ENCODE measurements around the gene NFAT5.
"Not testable (repeated sequence)": the region's sequence is repeated elsewhere in the genome, so short reads cannot be mapped to it uniquely, and the experiment has no call there.

Gene NFAT5

GRCh38 chr16:69555437-69555836 is 10.3 kb upstream of the NFAT5 start:
- DNase-seq (ENCODE audit: low read depth in 2 of 2): no peak

GRCh38 chr16:69555867-69556266 is 9.9 kb upstream of the NFAT5 start:
- DNase-seq (ENCODE audit: low read depth in 2 of 2): no peak

- no peak for DNase-seq (ENCODE audit: low read depth in 2 of 2)
Observed at GRCh38 chr16:69559164-69559563, 6.6 kb upstream of the NFAT5 start.

- DNase-seq (ENCODE audit: low read depth in 2 of 2): not testable (repeated sequence)
Observed at GRCh38 chr16:69561367-69561766, 4.4 kb upstream of the NFAT5 start.

GRCh38 chr16:69561901-69562300 is 3.9 kb upstream of the NFAT5 start:
- no peak for DNase-seq (ENCODE audit: low read depth in 2 of 2)

GRCh38 chr16:69562813-69563212 is 3.0 kb upstream of the NFAT5 start:
- DNase-seq (ENCODE audit: low read depth in 2 of 2): no peak

DNA sequence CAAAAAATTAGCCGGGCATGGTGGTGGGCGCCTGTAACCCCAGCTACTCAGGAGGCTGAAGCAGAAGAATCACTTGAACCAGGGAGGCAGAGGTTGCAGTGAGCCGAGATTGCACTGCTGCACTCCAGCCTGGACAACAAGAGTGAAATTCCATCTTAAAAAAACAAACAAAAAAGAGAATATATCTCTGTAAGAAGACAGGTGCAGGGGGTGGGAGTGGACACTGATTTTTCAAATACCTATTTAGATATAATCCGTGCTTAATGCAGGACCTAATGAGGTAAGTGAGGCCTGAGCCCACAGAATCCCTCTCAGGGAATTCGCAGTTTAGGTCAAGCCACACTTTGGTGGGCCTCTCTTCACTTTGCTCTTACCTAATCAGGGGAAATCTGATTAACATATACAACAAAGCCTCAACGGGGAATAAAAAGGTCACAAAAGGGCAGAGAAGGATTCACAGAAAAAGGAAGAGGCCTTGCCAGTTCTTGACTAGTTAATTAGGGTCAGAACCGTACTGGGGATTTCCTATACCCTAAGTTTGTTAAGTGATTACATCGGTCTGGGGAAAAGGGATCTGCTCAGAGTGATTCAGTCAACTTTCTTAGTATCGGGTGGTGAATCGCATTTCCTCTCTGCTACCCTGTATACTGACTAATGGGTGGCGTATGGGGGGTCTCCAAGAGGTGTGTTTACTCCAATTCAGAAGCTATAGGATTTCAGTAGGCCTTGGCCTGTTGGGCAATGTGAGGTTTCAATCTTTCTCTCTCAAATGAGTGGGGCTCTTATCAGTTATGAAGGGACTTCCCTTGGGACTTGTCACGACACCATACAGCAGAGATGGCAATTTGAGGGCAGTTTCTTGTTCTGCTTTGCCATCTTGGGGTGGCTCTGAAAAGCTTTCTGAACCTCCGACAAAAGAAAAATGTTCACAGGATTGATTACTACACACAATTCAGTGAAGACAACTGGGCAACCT is 1.9 kb upstream of the NFAT5 start:
- peak; percentile 34 to 53 for DNase-seq (ENCODE audit: low read depth in 2 of 2)

DNA sequence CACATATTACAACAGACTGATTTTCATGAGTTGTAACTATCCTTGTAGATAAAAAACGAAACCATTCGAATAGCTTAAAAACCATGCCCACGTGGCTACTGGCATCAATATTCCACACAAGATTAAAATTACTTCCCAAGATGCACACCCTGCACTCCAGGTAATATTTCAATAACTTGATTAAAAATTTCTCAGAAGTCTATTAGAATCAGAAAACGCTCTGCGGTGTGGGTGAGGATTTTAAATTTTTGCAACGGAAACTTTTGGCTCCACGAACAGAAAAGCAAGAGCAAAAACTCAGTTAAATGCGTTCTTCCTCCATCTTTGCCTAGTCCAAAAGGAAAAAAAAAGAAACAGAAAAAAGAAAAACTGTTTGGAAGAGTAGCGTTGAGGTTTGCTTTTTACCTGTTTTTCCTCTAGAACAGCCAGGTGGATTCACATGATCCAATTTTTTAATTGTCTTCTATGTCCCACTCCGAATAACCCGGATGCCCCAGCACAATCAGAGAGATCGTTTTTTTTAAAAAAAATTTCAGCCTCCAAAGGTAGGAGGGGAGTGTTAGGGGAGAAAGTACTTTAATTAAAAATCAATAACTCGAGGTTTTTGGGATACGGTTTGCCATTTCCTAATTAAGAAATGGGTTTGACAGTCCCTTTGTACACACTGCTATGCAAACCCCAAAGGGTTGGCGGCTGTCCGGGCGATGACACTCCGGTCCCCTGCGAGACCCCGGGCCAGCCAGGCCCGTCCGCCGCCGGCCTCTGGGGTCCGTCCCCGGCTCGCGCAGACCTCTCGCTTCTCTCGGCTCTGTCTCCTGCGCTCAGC is 708 bp upstream of the NFAT5 start:
- no peak for DNase-seq (ENCODE audit: low read depth in 2 of 2)

- no peak for DNase-seq (ENCODE audit: low read depth in 2 of 2)
Observed at GRCh38 chr16:69566240-69566980, 644 bp downstream of the NFAT5 start.

DNA sequence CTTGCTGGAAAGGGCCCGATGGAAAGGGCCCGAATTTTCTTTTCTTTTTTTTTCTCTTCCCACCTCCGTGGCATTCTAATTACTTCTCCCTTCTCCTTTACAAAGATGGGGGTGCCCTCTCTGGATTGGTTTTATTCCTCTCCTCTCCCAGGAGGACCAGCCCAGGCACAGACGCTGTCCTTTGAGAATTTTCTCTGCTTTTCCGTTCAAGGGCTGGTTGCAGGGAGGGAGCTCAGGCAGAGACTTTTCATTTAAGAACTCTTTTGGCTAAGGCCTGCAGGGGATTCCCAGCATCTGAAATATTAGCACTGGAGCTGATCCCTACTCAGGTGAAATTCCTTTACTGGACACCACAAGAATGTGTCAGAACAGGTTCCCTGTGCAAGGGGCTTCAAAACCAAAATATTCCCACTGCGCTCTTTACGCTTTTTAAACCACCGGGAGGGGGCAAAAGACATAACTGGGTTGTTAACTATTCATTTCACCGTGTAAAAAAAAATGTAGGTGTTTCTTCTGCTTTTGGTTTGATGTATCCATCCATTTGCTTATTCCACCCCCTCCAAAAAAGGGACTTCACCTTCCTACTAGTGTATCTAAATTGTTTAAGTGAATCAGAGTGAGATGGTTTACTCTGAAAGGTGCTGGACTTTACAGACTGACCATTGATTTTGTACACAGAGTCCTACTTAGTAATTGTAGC is 1.4 kb downstream of the NFAT5 start:
- DNase-seq (ENCODE audit: low read depth in 2 of 2): no peak

DNA sequence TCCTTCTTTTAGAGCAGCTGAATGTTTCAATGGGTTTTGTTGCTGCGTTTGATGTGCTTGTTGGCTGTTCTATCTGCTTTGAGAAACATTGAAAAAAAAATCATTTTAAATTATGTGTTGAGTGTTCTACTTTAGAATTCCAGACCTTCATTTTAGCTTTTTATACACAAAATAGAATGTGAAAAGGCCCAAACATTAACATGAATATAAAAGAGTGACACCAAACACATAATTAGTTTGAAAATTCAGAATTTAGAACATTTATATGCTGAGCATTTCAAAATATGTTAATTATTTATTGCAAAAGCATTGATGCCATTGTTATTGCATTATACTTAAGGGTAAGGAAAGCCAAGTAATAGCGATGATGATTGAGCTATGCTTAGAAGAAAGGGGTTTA is 2.9 kb downstream of the NFAT5 start:
- no peak for DNase-seq (ENCODE audit: low read depth in 2 of 2)

DNA sequence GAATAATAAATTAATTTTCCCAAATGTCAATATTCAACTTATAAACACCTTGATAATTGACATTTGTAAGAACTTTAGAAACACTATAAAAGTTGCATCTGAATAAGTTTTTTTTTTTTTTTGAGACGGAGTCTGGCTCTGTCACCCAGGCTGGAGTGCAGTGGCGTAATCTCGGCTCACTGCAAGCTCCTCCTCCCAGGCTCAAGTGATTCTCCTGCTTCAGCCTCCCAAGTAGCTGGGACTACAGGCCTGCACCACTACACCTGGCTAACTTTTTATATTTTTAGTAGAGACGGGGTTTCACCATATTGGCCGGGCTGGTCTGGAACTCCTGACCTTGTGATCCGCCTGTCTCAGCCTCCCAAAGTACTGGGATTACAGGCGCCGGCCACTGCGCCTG is 13.0 kb downstream of the NFAT5 start:
- not testable (repeated sequence) for DNase-seq (ENCODE audit: low read depth in 2 of 2)

- DNase-seq (ENCODE audit: low read depth in 2 of 2): no peak
Observed at GRCh38 chr16:69579783-69580481, 14.2 kb downstream of the NFAT5 start.

DNA sequence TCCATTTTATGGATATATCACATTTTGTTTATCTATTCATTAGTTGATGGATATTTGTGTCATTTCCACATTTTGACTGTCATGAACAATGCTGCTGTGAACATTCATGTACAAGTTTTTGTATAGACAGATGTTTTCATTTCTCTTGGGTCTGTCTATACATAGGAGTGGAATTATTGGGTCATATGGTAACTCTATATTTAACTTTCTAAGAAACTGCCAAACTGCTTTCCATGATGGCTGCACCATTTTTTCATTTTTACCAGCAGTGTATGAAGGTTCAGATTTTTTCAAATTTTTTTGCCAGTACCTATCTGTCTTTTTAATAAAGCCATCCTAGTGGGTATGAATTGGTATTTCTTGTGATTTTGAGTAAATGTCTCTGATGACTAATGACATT is 15.5 kb downstream of the NFAT5 start:
- DNase-seq (ENCODE audit: low read depth in 2 of 2): no peak

- not testable (repeated sequence) for DNase-seq (ENCODE audit: low read depth in 2 of 2)
Observed at GRCh38 chr16:69584493-69584892, 18.7 kb downstream of the NFAT5 start.

- DNase-seq (ENCODE audit: low read depth in 2 of 2): no peak
Observed at GRCh38 chr16:69589434-69590269, 23.9 kb downstream of the NFAT5 start.

DNA sequence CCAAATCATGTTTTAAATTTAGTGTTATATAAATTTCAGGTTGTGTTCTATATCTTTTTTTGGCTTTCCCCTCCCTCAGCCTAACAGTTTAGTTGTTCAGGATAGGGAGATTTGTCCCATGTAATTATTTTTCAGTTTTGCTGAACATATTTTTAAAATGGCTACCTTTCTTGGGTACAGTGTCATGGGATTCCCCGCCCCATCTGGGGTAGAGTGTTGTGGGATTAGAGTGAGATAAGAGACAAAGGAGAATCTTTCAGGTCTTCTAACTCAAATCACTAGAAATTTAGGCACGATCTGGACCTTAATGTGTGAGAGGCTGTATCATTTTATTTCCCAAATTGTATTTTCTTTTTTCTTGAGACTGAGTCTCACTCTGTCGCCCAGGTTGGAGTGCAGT is 24.8 kb downstream of the NFAT5 start:
- DNase-seq (ENCODE audit: low read depth in 2 of 2): no peak

DNA sequence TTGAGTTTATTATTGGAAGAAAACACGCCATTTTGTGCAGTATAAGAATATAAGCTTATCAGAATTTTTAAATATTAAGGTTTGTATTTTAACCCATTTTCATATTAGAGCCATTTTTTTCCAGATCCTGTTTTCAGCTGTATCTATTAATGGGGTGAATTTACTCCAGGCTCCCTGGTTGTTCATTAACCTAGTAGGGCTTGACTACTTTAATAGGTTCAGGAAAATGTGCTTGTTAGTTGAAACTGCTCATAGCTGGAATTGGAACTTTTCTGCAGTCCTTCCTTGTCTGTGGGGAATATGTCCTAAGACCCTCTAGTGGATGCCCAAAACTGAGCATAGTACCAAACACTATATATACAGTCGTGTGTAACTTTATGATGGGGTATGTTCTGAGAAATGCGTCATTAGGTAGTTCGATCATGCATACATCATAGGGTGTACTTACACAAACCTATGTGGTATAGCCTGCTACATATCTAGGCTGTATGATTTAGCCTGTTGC is 28.0 kb downstream of the NFAT5 start:
- DNase-seq (ENCODE audit: low read depth in 2 of 2): no peak

Measured in stimulated activated CD4-positive, alpha-beta T cell treated with anti-CD3 and anti-CD28 coated beads, Interleukin-12 subunit alpha, Interleukin-12 subunit beta, amount 100 ng/mL, for 24 hours (primary cell).